ENCODE data around the gene PIK3C2G. TPM values are rescaled to one million over a fixed set of nuclear protein-coding genes. Genes with fewer than 3 reads are reported as not detected.
"Not testable (repeated sequence)": the region's sequence is repeated elsewhere in the genome, so short reads cannot be mapped to it uniquely, and the experiment has no call there.

Gene PIK3C2G, protein sequence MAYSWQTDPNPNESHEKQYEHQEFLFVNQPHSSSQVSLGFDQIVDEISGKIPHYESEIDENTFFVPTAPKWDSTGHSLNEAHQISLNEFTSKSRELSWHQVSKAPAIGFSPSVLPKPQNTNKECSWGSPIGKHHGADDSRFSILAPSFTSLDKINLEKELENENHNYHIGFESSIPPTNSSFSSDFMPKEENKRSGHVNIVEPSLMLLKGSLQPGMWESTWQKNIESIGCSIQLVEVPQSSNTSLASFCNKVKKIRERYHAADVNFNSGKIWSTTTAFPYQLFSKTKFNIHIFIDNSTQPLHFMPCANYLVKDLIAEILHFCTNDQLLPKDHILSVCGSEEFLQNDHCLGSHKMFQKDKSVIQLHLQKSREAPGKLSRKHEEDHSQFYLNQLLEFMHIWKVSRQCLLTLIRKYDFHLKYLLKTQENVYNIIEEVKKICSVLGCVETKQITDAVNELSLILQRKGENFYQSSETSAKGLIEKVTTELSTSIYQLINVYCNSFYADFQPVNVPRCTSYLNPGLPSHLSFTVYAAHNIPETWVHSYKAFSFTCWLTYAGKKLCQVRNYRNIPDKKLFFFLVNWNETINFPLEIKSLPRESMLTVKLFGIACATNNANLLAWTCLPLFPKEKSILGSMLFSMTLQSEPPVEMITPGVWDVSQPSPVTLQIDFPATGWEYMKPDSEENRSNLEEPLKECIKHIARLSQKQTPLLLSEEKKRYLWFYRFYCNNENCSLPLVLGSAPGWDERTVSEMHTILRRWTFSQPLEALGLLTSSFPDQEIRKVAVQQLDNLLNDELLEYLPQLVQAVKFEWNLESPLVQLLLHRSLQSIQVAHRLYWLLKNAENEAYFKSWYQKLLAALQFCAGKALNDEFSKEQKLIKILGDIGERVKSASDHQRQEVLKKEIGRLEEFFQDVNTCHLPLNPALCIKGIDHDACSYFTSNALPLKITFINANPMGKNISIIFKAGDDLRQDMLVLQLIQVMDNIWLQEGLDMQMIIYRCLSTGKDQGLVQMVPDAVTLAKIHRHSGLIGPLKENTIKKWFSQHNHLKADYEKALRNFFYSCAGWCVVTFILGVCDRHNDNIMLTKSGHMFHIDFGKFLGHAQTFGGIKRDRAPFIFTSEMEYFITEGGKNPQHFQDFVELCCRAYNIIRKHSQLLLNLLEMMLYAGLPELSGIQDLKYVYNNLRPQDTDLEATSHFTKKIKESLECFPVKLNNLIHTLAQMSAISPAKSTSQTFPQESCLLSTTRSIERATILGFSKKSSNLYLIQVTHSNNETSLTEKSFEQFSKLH (N-terminal part only)
- not detected for polyA plus RNA-seq (2012; ENCODE audit: insufficient read depth, insufficient read length)

DNA sequence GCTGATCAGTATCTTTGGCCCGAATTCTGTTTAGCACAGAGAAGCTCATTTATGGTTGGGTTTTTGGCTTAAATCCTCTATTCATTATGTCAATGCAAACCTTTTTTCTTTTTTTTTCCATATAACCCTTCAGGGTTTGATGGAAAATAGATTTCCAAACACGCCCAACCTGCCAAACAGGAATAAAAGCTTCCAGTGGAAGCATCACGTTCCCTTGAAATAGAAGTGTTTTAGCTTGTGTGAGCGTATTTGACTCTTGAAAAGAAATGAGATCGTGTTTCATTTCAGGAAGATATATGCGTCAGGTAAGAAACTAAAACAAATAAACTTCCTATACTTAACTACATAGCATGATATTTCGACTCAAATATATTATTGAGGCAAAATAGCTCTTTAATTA, at the start of gene PIK3C2G:
TSS of gene PIK3C2G (plus strand) at position 246 of the 400 bp plus-strand sequence. CDS start 20,564 bp downstream, outside the sequence.
- no peak within 1 kb of the TSS for H3K4me3 ChIP-seq (ENCODE audit: low read length)
- DNase-seq (ENCODE audit: low read depth, low spot score), result no peak

- H3K4me3 ChIP-seq (ENCODE audit: low read length), result no peak overlapping the region
- DNase-seq (ENCODE audit: low read depth, low spot score), result no peak
Measured at GRCh38 chr12:18217966-18218365, 43.4 kb upstream of the PIK3C2G start.

- no peak for DNase-seq (ENCODE audit: low read depth, low spot score)
- no peak overlapping the region for H3K4me3 ChIP-seq (ENCODE audit: low read length)
Measured at GRCh38 chr12:18221726-18222125, 39.6 kb upstream of the PIK3C2G start.

DNA sequence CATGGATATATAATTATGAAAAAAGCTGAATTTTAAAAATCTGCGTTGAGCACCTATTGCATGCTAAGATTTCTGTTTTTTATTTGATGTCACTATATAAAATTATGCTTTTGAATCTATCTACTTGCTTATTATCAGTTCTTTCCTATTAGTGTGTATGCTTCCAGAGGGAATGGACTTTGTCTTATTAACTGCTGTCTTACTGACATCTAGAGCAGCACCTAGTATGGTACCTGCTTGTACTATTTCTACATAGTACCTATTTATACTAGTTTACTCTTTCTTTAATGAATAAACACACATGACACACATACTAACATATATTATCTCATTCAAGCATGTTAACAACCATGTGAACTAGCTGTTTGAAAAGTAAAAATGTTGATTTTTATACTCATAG, 38.6 kb upstream of the PIK3C2G start:
- DNase-seq (ENCODE audit: low read depth, low spot score), result no peak
- no peak overlapping the region for H3K4me3 ChIP-seq (ENCODE audit: low read length)

- no peak overlapping the region for H3K4me3 ChIP-seq (ENCODE audit: low read length)
- DNase-seq (ENCODE audit: low read depth, low spot score), result no peak
Measured at GRCh38 chr12:18224745-18225144, 36.6 kb upstream of the PIK3C2G start.

DNA sequence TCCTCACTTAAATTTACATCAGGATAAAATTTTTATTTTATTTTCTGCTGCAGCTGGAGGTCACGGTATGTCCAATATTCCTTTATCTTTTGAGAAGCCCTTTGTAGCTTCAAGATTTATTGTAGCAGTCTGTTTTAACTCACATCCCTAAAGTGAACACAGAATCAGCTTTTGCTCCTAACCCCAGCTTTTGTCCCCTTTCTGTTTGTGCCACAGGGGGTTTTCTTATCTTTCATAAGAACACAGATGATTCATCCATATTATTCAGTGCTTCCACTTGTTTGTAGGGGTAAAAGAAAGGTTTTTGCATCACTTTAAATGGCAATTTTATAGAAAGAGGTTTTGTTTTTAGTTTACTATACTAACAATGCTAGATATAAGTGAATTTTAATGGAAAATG, 21.8 kb upstream of the PIK3C2G start:
- no peak overlapping the region for H3K4me3 ChIP-seq (ENCODE audit: low read length)
- no peak for DNase-seq (ENCODE audit: low read depth, low spot score)

- DNase-seq (ENCODE audit: low read depth, low spot score), result no peak
- no peak overlapping the region for H3K4me3 ChIP-seq (ENCODE audit: low read length)
Measured at GRCh38 chr12:18242380-18243089, 18.8 kb upstream of the PIK3C2G start.

GRCh38 chr12:18243238-18243637, 18.1 kb upstream of the PIK3C2G start:
- no peak overlapping the region for H3K4me3 ChIP-seq (ENCODE audit: low read length)

DNA sequence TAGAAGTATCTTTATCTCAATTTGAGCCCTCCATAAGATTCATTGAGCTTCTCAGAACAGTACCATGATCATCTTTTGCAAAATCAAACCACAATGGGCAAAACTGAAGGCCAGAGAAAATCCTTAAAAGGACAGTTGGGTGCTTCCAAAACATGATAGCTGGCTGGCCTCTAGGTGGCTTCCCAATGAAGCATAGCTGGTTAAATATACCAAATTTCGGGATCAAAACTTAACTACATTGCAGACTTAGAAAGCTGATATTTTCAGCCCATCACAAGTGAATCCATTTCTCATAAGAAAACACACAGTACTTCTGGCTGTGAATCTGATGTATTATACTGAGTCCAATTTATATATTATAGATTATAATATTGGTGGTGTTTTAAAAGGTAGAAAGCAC, 15.3 kb upstream of the PIK3C2G start:
- no peak for DNase-seq (ENCODE audit: low read depth, low spot score)
- no peak overlapping the region for H3K4me3 ChIP-seq (ENCODE audit: low read length)

More at GRCh38 chr12:18243238-18243637, 18.1 kb upstream of the PIK3C2G start:
- no peak for DNase-seq (ENCODE audit: low read depth, low spot score)

- no peak overlapping the region for H3K4me3 ChIP-seq (ENCODE audit: low read length)
- DNase-seq (ENCODE audit: low read depth, low spot score), result peak; percentile 29
Measured at GRCh38 chr12:18250313-18250916, 10.9 kb upstream of the PIK3C2G start.

DNA sequence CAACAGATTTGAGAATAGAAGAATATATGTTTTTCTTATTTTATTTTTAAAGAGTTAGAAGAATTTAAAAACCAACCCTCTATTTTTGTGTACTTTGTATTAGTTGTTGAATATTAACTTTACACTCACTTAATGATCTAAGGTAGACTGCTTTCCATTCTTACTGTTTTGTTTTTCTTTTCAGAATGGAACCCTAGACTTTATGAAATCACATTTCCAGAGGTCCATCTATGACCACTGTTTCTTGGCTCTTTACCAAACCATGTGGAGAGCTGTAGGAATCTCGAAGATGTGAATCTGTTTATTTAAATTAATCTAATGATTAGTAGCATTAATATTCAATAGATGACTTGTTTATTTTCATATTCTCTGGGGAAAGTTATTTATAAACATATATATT, 7.2 kb upstream of the PIK3C2G start:
- H3K4me3 ChIP-seq (ENCODE audit: low read length), result no peak overlapping the region
- no peak for DNase-seq (ENCODE audit: low read depth, low spot score)

GRCh38 chr12:18255004-18255403, 6.3 kb upstream of the PIK3C2G start:
- DNase-seq (ENCODE audit: low read depth, low spot score); H3K4me3 ChIP-seq (ENCODE audit: low read length): not testable (repeated sequence)

DNA sequence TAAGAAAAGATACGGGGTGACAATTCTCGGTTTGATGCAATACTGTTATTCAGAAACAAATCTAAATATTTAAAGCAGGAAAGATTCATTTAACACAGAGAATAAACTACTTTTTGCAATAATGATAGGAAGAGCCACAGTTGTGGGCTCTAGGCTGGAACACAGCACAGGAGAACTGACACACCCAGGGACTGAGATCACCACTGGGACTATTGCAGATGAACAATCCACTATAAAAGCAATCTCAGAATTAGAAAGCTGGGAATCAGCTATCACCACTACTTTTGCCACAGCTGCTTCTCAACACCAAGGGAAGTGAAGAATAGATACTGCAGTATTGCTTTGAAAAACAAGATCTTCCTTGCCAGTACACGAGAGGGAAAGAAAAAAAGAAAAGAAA, 4.1 kb upstream of the PIK3C2G start:
- no peak overlapping the region for H3K4me3 ChIP-seq (ENCODE audit: low read length)
- no peak for DNase-seq (ENCODE audit: low read depth, low spot score)

DNA sequence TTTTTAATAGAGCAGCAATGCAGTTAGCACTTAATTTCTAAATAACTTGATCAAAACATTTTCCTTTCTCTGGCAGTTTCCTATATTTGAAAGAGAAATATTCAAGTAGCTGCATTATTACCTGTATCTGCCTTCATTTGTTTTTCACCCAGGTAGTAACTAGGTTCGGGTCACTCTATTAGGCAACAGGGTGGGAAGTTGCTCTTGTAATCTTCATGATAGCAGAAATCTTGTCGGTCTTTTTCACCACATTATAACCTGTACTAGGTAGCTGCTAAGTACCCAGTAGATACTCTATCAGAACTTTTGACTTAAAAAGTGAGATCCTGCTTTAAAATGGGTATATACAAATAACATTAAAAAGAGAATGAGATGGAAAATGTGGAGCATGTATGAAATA, 2.4 kb upstream of the PIK3C2G start:
- no peak overlapping the region for H3K4me3 ChIP-seq (ENCODE audit: low read length)
- DNase-seq (ENCODE audit: low read depth, low spot score), result no peak

- DNase-seq (ENCODE audit: low read depth, low spot score), result no peak
- H3K4me3 ChIP-seq (ENCODE audit: low read length), result no peak overlapping the region
Measured at GRCh38 chr12:18259906-18260682, 1.2 kb upstream of the PIK3C2G start.

DNA sequence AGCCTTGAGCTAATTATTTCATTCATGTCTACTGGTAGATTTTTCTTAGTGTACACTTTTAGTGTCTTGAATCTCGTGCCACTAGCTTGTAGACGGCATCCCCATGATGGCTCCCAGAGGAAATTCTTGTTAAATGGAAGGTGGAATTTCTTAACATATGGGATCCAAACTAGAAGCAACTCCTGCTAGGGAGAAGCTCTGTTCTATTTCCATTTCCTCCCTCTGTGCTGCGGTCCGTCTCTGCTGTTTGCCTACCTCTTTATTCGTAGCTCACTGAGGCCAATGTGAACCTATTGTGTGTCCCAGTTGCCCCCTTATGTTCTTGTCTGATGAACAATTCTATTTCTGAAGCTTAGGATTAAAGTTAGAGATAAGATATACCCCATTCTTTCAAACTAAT, 588 bp downstream of the PIK3C2G start:
- H3K4me3 ChIP-seq (ENCODE audit: low read length), result no peak overlapping the region
- DNase-seq (ENCODE audit: low read depth, low spot score), result no peak

GRCh38 chr12:18262514-18262913, 1.2 kb downstream of the PIK3C2G start:
- no peak overlapping the region for H3K4me3 ChIP-seq (ENCODE audit: low read length)
- no peak for DNase-seq (ENCODE audit: low read depth, low spot score)

All from Jurkat, Clone E6-1 (cell line).